ENCODE results near the gene ASB6. TPM values are rescaled to one million over a fixed set of nuclear protein-coding genes. Genes with fewer than 3 reads are reported as not detected.

Gene ASB6
- total and polyA plus RNA-seq, 2 of the 13 experiments (the other 11 are each of a cell fraction or from before 2014, with no cell fraction given), result 8.2 to 8.4 TPM

DNA sequence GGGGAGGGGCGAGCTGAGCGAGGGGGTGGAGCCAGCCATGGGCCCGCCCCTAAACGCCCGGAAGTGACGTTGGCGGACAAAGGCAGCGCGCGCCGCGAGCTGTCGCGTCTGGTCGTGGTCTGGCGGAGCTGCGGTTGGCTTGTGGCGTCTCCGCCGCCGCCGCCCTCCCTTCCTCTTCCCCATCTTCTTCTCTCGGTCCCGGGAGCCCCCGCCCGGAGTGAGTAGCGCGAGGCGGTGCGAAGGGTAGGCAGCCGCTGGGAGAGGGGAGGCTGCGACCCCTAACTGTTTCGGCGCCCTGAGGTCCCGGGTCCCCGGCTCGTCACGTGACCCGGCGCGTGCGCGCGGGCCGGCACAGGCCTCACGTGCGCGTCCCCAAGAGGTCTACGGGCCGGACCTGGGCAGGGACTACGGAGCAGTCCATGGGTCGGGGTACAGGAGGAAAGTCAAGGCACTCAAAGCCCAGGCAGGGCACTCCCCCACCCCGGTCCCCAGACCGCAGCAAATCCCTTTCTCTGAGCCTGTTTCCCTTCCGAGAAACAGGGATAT lies 15.8 kb downstream of the ASB6 start, which contains the start of gene NTMT1 (continued):
- TF ChIP-seq, protein P1, sequence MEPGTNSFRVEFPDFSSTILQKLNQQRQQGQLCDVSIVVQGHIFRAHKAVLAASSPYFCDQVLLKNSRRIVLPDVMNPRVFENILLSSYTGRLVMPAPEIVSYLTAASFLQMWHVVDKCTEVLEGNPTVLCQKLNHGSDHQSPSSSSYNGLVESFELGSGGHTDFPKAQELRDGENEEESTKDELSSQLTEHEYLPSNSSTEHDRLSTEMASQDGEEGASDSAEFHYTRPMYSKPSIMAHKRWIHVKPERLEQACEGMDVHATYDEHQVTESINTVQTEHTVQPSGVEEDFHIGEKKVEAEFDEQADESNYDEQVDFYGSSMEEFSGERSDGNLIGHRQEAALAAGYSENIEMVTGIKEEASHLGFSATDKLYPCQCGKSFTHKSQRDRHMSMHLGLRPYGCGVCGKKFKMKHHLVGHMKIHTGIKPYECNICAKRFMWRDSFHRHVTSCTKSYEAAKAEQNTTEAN (CRISPR knock-in tag; conservative IDR thresholded peaks at IDR 0.05), result no peak; the same call in 1 of the 2 replicates
- TF ChIP-seq ZIK1 (CRISPR knock-in tag; IDR thresholded peaks at IDR 0.05; ENCODE audit: borderline replicate concordance, low read depth), result peak; percentile 7; the same call in 1 of the 2 replicates
- no peak for TF ChIP-seq ZMYM4 (CRISPR knock-in tag; IDR thresholded peaks at IDR 0.05)
- TF ChIP-seq ZSCAN25 (CRISPR knock-in tag; IDR thresholded peaks at IDR 0.05), result peak; percentile 60; the same call in 1 of the 2 replicates
- no peak for TF ChIP-seq PCBP2 (optimal IDR thresholded peaks at IDR 0.05; ENCODE audit: low read depth, low read length, poor library complexity, severe bottlenecking)
- no peak for TF ChIP-seq SMAD1 (CRISPR knock-in tag; IDR thresholded peaks at IDR 0.05; ENCODE audit: borderline replicate concordance, low read depth)
- TF ChIP-seq, protein P2, sequence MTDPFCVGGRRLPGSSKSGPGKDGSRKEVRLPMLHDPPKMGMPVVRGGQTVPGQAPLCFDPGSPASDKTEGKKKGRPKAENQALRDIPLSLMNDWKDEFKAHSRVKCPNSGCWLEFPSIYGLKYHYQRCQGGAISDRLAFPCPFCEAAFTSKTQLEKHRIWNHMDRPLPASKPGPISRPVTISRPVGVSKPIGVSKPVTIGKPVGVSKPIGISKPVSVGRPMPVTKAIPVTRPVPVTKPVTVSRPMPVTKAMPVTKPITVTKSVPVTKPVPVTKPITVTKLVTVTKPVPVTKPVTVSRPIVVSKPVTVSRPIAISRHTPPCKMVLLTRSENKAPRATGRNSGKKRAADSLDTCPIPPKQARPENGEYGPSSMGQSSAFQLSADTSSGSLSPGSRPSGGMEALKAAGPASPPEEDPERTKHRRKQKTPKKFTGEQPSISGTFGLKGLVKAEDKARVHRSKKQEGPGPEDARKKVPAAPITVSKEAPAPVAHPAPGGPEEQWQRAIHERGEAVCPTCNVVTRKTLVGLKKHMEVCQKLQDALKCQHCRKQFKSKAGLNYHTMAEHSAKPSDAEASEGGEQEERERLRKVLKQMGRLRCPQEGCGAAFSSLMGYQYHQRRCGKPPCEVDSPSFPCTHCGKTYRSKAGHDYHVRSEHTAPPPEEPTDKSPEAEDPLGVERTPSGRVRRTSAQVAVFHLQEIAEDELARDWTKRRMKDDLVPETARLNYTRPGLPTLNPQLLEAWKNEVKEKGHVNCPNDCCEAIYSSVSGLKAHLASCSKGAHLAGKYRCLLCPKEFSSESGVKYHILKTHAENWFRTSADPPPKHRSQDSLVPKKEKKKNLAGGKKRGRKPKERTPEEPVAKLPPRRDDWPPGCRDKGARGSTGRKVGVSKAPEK (CRISPR knock-in tag; IDR thresholded peaks at IDR 0.05; ENCODE audit: borderline replicate concordance), result peak; percentile 72; the same call in 1 of the 2 replicates
- no peak for TF ChIP-seq TRIM24 (CRISPR knock-in tag; IDR thresholded peaks at IDR 0.05)
- TF ChIP-seq, protein P3, sequence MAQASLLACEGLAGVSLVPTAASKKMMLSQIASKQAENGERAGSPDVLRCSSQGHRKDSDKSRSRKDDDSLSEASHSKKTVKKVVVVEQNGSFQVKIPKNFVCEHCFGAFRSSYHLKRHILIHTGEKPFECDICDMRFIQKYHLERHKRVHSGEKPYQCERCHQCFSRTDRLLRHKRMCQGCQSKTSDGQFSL (CRISPR knock-in tag; IDR thresholded peaks at IDR 0.05), result 0 out of 2 replicates have a peak, but pooled peaks have one; percentile 24
- TF ChIP-seq, protein P4, sequence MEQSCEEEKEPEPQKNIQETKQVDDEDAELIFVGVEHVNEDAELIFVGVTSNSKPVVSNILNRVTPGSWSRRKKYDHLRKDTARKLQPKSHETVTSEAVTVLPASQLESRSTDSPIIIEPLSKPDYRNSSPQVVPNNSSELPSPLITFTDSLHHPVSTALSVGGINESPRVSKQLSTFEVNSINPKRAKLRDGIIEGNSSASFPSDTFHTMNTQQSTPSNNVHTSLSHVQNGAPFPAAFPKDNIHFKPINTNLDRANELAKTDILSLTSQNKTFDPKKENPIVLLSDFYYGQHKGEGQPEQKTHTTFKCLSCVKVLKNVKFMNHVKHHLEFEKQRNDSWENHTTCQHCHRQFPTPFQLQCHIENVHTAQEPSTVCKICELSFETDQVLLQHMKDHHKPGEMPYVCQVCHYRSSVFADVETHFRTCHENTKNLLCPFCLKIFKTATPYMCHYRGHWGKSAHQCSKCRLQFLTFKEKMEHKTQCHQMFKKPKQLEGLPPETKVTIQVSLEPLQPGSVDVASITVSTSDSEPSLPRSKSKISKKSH (CRISPR knock-in tag; IDR thresholded peaks at IDR 0.05; ENCODE audit: borderline replicate concordance), result peak; percentile 88; the same call in 1 of the 2 replicates
- no peak for TF ChIP-seq ZNF543 (CRISPR knock-in tag; IDR thresholded peaks at IDR 0.05)
- TF ChIP-seq, protein P5, sequence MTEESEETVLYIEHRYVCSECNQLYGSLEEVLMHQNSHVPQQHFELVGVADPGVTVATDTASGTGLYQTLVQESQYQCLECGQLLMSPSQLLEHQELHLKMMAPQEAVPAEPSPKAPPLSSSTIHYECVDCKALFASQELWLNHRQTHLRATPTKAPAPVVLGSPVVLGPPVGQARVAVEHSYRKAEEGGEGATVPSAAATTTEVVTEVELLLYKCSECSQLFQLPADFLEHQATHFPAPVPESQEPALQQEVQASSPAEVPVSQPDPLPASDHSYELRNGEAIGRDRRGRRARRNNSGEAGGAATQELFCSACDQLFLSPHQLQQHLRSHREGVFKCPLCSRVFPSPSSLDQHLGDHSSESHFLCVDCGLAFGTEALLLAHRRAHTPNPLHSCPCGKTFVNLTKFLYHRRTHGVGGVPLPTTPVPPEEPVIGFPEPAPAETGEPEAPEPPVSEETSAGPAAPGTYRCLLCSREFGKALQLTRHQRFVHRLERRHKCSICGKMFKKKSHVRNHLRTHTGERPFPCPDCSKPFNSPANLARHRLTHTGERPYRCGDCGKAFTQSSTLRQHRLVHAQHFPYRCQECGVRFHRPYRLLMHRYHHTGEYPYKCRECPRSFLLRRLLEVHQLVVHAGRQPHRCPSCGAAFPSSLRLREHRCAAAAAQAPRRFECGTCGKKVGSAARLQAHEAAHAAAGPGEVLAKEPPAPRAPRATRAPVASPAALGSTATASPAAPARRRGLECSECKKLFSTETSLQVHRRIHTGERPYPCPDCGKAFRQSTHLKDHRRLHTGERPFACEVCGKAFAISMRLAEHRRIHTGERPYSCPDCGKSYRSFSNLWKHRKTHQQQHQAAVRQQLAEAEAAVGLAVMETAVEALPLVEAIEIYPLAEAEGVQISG (CRISPR knock-in tag; IDR thresholded peaks at IDR 0.05), result peak; percentile 74
- no peak for TF ChIP-seq HMG20A (CRISPR knock-in tag; IDR thresholded peaks at IDR 0.05; ENCODE audit: borderline replicate concordance)
- peak; percentile 96 for TF ChIP-seq MXD4 (CRISPR knock-in tag; IDR thresholded peaks at IDR 0.05)
- TF ChIP-seq MAFF (IDR thresholded peaks at IDR 0.05; ENCODE audit: low read depth, low read length), result no peak
- TF ChIP-seq RBFOX2 (IDR thresholded peaks at IDR 0.05; ENCODE audit: low read depth, low read length), result peak; percentile 98
- no peak for TF ChIP-seq NCOR1 (IDR thresholded peaks at IDR 0.05; ENCODE audit: borderline replicate concordance, low read length)
- TF ChIP-seq MBD4 (IDR thresholded peaks at IDR 0.05; ENCODE audit: borderline replicate concordance, low read length), result no peak
- TF ChIP-seq ZNF713 (CRISPR knock-in tag; IDR thresholded peaks at IDR 0.05), result no peak
- no peak; the same call in 1 of the 2 replicates for TF ChIP-seq KAT7 (CRISPR knock-in tag; IDR thresholded peaks at IDR 0.05; ENCODE audit: borderline replicate concordance)
- no peak; the same call in 1 of the 2 replicates for TF ChIP-seq NCOA1 (CRISPR knock-in tag; IDR thresholded peaks at IDR 0.05)
- TF ChIP-seq ERF (CRISPR knock-in tag; IDR thresholded peaks at IDR 0.05), result no peak
